Measurements from ENCODE around the gene TOR4A. TPM values are rescaled to one million over a fixed set of nuclear protein-coding genes. Genes with fewer than 3 reads are reported as not detected.
A peak's percentile ranks its signal among the peaks of the same experiment; 100 is the strongest.

TOR4A gene
- total and polyA plus RNA-seq, 9 of the 15 experiments (the other 6 are each of a cell fraction or from before 2014, with no cell fraction given), result 3.9 to 49.2 (median 8.8) TPM

DNA sequence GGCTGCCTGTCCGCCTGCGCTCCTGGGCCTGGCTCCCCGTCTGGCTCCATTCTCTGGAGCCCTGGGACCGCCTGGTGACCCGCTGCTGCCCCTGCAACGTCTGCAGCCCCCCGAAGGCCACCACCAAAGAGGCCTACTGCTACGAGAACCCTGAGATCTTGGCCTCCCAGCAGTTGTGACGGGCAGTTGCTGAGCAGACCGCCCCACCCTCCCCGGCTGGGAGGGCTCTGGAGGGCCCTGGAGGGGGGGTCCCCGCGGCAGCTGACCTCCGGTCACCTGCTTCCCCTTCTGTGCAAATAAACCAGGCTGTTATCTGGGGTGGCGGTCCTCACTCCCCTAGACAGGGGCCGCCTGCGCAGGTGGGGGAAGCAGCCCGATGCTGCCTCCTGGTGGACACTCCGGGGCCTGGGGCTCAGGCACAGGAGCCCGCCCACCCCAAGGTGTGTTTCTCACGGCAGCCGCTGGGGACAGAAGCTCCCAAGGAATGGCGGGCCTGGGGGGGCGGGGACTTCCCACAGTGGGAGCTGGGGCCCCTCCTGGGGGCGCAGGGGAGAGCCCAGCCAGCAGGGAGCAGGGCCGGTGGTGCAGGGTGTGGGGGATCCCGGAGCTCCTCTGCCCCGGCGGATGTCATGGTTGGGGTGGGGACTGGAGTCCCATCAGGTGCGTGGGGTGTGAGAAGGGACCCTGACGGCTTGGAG is 41.1 kb upstream of the TOR4A start (continued):
- TF ChIP-seq ZNF699 (CRISPR knock-in tag; IDR thresholded peaks at IDR 0.05; ENCODE audit: insufficient replicate concordance) (no peak), RAD51 (IDR thresholded peaks at IDR 0.05; ENCODE audit: borderline replicate concordance, low read depth) (peak; percentile 78), CBX5 (IDR thresholded peaks at IDR 0.05; ENCODE audit: borderline replicate concordance, low read depth) (no peak), ATF1 (CRISPR knock-in tag; IDR thresholded peaks at IDR 0.05) (no peak), ATF1 (tag; IDR thresholded peaks at IDR 0.05) (peak; percentile 72), TCF7 (IDR thresholded peaks at IDR 0.05; ENCODE audit: borderline replicate concordance) (no peak), ZNF76 (CRISPR knock-in tag; IDR thresholded peaks at IDR 0.05; ENCODE audit: borderline replicate concordance) (no peak), ZNF764 (CRISPR knock-in tag; IDR thresholded peaks at IDR 0.05; ENCODE audit: low read depth) (no peak; the same call in 1 of the 2 replicates), ZBED1 (IDR thresholded peaks at IDR 0.05) (no peak), SMAD4 (CRISPR knock-in tag; conservative IDR thresholded peaks at IDR 0.05) (peak; percentile 95)
- TF ChIP-seq, protein P1, sequence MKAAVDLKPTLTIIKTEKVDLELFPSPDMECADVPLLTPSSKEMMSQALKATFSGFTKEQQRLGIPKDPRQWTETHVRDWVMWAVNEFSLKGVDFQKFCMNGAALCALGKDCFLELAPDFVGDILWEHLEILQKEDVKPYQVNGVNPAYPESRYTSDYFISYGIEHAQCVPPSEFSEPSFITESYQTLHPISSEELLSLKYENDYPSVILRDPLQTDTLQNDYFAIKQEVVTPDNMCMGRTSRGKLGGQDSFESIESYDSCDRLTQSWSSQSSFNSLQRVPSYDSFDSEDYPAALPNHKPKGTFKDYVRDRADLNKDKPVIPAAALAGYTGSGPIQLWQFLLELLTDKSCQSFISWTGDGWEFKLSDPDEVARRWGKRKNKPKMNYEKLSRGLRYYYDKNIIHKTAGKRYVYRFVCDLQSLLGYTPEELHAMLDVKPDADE (conservative IDR thresholded peaks at IDR 0.05; ENCODE audit: control insufficient read depth, low read depth, low read length), result peak; percentile 60
- TF ChIP-seq, protein P2, sequence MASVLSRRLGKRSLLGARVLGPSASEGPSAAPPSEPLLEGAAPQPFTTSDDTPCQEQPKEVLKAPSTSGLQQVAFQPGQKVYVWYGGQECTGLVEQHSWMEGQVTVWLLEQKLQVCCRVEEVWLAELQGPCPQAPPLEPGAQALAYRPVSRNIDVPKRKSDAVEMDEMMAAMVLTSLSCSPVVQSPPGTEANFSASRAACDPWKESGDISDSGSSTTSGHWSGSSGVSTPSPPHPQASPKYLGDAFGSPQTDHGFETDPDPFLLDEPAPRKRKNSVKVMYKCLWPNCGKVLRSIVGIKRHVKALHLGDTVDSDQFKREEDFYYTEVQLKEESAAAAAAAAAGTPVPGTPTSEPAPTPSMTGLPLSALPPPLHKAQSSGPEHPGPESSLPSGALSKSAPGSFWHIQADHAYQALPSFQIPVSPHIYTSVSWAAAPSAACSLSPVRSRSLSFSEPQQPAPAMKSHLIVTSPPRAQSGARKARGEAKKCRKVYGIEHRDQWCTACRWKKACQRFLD (CRISPR knock-in tag; IDR thresholded peaks at IDR 0.05), result no peak
- TF ChIP-seq, protein P3, sequence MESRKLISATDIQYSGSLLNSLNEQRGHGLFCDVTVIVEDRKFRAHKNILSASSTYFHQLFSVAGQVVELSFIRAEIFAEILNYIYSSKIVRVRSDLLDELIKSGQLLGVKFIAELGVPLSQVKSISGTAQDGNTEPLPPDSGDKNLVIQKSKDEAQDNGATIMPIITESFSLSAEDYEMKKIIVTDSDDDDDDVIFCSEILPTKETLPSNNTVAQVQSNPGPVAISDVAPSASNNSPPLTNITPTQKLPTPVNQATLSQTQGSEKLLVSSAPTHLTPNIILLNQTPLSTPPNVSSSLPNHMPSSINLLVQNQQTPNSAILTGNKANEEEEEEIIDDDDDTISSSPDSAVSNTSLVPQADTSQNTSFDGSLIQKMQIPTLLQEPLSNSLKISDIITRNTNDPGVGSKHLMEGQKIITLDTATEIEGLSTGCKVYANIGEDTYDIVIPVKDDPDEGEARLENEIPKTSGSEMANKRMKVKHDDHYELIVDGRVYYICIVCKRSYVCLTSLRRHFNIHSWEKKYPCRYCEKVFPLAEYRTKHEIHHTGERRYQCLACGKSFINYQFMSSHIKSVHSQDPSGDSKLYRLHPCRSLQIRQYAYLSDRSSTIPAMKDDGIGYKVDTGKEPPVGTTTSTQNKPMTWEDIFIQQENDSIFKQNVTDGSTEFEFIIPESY (CRISPR knock-in tag; IDR thresholded peaks at IDR 0.05), result peak; percentile 85
- TF ChIP-seq, protein P4, sequence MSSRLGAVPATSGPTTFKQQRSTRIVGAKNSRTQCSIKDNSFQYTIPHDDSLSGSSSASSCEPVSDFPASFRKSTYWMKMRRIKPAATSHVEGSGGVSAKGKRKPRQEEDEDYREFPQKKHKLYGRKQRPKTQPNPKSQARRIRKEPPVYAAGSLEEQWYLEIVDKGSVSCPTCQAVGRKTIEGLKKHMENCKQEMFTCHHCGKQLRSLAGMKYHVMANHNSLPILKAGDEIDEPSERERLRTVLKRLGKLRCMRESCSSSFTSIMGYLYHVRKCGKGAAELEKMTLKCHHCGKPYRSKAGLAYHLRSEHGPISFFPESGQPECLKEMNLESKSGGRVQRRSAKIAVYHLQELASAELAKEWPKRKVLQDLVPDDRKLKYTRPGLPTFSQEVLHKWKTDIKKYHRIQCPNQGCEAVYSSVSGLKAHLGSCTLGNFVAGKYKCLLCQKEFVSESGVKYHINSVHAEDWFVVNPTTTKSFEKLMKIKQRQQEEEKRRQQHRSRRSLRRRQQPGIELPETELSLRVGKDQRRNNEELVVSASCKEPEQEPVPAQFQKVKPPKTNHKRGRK (tag; IDR thresholded peaks at IDR 0.05), result no peak
- TF ChIP-seq, protein P5, sequence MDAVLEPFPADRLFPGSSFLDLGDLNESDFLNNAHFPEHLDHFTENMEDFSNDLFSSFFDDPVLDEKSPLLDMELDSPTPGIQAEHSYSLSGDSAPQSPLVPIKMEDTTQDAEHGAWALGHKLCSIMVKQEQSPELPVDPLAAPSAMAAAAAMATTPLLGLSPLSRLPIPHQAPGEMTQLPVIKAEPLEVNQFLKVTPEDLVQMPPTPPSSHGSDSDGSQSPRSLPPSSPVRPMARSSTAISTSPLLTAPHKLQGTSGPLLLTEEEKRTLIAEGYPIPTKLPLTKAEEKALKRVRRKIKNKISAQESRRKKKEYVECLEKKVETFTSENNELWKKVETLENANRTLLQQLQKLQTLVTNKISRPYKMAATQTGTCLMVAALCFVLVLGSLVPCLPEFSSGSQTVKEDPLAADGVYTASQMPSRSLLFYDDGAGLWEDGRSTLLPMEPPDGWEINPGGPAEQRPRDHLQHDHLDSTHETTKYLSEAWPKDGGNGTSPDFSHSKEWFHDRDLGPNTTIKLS (IDR thresholded peaks at IDR 0.05; ENCODE audit: borderline replicate concordance, low read depth), result 0 out of 2 replicates have a peak, but pooled peaks have one; percentile 49
